NCI-H510A treated with DMSO at 0.1 percent for 48 hours (cell line): ENCODE measurements around the gene TMEM94.
"Not testable (repeated sequence)": the region's sequence is repeated elsewhere in the genome, so short reads cannot be mapped to it uniquely, and the experiment has no call there.

Experiments used
- DNase-seq: peaks from one replicate; lab custom pipeline; 2025; lab: John Stamatoyannopoulos, UW

The TMEM94 gene

DNA sequence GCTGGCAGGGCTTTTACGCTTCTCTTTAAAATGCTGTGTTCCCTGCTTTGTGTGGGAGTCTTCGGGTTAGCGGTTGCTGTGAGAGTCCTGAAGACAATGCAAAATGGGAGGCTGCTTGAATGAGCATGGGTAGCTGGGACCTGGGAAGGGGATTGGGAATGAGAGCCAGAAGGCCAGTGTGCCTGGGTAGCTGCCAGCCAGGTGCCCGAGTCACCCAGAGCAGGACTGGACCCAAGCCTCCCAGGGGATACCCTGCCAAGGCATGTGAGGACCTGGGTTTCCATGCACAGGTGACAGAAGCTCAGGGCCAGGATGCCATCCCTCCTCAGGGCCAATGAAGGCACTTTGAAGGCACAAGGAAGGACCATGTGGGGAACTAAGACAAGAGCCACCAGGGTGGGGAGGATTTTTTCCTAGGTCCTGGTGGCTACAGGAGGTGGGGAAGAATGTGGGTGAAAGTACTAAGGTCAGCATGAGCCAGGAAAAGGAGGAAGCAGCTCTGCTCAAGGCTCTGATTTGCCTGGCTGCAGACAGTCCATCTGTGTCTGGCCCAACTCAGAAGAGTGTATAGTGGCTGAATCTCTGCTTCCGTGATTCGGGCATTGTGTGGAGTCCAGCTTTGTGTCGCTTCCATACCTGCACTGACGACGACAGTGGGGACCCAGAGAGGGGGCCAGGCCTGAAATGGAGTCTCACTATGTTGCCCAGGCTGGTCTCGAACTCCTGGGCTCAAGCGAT is 20.5 kb downstream of the TMEM94 start:
- DNase-seq: no peak

DNA sequence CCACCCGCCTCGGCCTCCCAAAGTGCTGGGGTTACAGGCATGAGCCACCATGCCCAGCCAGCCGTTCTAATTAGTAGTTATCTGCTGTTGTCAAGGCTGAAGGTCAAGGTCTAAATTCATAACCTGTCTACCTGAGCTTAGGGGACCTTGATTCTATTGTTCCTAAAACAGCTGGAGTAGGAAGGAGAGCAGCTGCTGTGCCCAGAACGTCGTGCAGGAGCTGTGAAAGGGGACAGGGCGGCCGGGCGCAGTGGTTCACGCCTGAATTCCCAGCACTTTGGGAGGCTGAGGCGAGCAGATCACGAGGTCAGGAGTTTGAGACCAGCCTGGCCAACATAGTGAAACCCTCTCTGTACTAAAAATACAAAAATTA is 21.0 kb downstream of the TMEM94 start:
- not testable (repeated sequence) for DNase-seq

DNA sequence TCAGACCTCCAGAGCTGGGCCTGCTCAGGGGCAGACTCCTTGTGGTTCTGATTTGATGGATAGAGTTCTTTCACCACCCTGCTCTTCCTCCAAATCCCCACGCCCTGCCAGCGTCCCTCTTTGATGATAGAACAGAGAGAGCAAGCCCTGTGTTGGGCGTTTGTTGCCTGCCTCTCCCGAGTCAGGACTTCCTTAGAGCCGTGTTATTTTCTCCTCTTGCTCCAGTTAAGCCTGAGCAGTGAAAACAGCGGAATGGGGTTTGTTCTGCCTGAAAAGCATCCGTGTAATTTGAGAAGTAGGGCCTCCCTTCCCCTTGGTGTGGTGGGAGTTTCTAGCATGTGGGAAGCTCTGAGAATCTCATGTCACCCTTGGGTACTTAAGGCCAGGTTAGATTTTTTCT is 22.1 kb downstream of the TMEM94 start:
- DNase-seq: no peak

DNA sequence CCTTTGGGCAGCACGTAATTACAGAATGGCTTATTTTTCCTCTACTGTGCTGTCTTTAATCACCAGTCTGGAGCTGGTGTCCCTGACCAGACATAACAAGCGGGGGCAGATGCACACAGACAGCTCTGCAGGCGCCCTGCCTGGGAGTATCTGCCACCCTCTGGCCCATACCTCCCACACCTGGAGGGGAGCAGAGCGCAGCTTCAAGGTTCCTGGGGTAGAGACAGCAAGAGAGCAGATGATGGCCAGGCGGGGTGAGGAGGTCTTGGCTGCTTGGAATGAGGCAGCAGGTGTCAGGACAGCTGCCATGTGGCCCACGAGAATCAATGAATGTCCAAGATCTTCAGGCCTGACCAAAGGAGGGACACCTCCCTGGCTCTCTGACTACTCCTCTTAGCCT is 23.8 kb downstream of the TMEM94 start:
- DNase-seq: no peak

DNA sequence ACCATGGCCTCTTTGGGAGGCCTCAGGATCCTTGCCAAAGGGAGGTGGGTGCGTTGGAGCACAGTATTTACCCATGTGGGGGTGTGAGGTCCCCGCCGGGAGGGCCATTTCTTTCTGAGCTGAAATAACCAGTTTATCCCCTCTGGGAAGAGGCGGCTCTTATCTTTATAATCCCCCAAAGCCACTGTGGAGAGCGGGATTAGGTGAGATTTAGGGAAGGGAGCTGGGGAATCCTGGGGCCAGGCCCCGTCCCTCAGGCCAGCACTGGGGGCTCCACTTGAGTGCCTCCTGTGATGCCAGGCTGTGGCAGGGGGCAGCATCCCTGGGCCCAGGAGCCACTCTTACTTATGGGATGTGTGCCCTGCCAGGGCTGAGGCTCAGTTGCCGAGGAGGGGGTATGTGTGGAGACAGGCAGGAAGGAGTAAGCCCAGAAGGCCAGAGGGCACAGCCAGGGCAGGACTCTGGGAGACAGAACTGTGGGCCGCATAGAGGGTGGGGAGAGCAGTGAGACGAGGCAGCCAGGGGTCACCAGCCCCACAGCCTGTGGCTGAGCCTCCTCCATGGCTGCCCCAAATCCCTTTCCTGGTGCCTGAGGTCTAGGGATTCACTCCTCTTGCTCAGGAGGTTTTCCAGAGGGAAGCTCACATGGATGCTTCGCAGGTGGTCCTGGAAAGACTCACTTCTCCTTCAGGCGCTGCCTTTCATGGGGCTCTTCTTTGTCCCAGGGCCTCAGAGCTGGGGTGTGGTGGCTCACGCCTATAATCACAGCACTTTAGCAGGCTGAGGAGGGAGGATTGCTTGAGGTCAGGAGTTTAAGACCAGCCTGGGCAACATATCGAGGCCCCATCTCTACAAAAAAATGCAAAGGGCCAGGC is 25.0 kb downstream of the TMEM94 start:
- DNase-seq: no peak

DNA sequence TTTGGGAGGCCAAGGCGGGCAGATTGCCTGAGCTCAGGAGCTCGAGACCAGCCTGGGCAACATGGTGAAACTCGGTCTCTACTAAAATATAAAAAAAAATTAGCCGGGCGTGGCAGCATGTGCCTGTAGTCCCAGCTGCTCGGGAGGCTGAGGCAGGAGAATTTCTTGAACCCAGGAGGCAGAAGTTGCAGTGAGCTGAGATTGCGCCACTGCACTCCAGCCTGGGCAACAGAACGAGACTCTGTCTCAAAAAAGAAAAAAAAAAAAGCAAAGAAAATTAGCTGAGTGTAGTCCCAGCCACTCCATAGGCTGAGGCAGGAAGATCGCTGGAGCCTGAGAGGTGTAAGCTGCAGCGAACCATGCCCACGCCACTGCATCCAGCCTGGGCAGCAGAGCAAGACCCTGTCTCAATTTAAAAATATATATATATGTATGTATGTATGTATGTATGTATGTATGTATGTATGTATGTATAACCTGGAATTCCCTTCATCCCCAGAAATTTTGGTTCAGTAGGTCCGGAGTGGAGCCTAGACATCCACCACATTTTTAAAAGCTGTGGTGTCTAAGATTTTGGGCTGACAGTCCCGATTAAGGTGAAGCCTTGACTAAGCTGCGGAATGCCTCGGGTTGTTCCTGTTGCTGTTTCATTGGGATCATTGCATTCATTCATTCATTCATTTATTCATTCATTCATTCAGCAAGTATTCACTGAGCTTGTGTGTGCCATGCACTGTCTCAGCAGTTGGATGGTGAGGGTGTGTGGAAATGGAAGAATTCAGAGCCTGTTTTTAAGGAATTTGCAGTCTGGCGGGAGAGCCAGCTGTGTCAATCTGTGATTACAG is 25.9 kb downstream of the TMEM94 start:
- no peak for DNase-seq

DNA sequence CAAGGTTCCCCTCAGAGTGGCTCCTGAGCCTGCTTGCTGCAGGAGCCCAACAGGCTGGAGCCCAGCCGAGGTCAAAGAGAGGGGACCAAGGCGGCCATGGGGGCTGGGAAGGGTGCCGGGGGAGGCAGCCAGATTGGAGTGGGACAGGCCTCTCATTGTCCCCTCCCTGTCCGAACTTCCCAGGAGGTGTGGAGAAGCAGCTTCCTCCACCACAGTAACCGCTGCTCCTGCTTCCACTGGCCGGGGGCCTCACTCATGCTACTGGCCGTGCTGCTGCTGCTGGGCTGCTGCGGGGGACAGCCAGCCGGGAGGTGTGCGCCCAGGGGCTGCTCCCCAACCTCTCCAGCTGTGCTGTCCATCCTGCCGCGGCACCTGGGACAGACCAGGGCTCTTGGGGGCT is 29.3 kb downstream of the TMEM94 start:
- no peak for DNase-seq

DNA sequence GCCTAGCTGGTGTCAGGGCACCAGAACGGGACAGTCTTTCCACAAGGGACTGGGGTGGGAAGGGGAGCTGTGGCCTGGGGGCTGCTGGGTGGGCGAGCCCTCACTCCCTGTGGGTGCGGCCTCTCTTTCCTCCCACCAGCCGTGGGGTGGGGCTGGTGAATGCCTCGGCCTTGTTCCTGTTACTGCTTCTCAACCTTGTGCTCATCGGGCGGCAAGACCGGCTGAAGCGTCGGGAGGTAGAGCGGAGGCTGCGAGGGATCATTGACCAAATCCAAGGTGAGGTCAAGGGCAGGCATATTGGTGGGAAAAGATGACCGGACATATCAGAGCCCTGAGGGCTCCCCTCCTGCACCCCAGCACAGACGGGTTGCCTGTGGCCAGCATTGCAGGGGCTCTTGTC is 29.7 kb downstream of the TMEM94 start:
- DNase-seq: no peak

DNA sequence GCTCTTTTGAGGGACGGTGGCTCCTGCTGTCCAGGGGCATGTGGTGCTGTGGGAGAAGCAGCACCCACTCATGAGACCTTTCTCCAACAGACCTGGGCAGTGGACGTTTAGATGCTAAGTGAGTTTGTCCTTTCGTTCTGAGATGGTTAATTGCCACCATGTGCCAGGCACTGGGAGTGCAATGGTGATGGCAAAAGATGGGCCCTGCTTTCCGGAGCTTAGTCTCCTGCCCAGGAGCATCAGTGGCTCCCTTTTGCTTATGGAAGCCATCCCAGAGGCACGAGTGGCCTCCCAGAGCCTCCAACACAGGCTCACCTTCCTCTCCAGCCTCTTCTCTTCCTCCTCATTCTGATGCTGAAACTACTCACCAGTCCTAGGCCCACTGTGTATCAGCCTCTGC is 30.5 kb downstream of the TMEM94 start:
- no peak for DNase-seq

DNA sequence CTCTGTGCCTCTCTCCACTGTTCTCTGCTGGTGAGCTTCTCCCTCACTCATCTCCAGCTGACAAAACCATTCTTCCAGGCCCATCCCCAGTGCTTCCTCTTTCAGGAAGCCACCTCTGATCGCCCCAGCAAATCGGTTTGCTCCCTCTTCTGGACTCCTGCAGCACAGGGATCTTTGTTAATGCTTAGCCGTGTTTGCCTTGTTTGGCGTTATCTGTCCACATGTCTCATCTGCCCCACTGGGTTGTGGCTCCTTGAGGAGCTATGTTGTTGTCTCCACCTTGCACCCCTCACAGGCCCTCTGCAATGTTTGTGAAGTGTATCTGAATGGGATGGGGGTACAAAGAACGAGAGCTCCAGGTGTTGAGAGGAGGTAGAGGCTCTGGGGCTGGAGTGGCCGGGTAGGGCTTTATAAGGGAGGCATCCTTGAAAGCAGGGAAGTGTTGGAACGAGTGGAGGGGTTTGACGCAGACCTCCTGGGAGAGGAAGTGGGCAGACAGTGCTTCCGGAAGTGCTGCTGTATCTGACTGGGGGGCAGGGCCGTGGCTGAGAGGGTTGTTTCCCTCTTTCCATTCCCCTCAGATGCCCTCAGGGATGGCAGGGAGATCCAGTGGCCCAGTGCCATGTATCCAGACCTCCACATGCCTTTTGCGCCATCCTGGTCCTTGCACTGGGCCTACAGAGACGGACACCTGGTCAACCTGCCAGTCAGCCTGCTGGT is 31.1 kb downstream of the TMEM94 start:
- DNase-seq: no peak

DNA sequence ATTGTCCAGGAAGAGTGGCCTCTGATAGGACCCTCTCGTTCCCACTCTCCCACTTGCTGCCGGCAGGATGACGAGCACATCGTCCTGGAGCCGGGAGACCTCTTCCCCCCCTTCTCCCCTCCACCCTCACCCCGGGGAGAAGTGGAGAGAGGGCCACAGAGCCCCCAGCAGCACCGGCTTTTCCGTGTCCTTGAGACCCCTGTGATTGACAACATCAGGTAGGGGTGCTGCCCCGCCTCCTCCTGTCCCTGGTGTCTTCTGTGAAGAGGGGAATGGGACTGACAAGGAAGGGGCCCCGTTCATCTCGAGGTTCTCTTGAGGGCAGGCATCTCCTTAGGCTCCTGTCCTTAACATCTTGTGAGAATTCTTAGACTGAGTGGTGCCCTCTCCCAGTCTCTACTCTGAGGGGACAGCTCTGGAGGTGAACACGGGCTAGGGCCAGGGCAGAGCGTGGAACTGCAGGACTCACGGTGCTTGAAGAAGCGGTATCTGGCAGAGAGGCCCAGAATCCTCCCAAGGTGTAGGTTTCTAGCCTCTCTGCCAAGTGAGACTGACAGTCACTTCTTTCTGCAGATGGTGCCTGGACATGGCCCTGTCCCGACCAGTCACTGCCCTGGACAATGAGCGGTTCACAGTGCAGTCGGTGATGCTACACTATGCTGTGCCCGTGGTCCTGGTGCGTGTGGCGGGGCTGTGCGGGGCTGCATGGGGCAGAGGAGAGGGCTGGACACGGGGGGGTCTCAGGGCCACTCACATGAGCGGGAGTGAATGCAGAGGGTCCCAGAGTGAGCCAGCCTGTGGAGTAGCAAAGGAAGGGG is 32.5 kb downstream of the TMEM94 start:
- no peak for DNase-seq

DNA sequence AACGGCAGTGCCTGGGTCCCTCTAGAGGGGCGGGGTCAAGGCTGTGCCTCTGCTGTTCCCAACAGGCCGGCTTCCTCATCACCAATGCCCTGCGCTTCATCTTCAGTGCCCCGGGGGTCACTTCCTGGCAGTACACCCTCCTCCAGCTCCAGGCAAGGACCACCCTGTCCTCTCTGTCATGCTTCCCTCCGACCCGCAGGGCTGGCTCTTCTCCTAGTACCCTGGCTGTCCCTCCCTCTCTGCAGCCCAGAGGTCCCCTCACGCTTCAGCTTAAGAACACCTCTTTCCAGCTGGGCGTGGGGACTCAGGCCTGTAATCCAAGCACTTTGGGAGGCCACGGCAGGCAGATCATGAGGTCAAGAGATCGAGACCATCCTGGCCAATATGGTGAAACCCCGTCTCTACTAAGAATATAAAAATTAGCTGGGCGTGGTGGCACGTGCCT is 33.1 kb downstream of the TMEM94 start:
- no peak for DNase-seq

DNA sequence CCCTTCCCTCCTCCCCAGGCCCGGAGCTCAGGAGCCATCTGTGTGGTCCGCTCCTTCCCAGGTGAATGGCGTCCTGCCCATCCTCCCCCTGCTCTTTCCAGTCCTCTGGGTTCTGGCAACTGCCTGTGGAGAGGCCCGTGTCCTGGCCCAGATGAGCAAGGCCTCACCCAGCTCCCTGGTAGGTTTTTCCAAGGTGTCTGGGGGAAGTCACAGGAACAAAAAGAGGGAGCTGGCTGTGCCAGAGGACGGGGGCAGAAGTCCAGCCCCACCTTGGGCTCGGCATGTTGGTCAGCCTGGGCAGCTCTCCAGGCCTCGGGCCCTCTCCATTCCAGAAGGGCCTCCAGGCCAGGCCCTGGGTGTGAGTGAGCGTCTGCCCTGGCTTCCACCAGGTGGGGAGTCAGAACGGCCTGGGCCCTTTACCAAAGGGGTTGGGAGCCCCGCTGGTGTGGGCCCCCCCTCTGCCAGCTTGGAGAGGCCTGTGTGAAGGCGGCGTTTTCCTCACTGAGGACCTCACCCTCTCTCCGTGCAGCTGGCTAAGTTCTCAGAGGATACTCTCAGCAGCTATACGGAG is 33.8 kb downstream of the TMEM94 start:
- no peak for DNase-seq

DNA sequence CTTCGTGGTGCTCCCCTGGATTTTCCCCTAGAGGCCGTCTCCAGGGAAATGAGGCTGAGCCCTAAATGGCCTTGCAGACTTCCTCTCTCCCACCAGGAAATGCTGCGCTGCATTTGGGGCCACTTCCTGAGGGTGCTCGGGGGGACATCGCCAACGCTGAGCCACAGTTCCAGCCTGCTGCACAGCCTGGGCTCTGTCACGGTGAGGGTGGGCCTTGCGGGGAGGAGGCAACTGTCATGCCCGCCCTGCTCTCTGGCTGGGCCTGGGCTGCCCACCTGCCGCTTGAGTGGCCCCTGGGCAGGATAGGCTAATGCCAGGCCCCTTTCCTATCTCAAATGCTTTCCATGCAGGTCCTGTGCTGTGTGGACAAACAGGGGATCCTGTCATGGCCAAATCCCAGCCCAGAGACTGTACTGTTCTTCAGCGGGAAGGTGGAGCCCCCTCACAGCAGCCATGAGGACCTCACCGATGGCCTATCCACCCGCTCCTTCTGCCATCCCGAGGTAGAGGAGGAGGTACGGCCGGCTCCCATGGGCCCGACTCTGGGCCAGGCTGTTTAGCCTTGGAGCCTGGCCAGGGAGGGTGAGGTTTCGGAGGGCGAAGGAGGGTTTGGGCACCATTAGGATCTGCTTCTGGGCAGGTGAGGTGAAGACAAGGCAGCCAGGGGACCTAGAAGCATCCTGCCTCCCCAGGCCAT is 34.7 kb downstream of the TMEM94 start:
- DNase-seq: no peak

DNA sequence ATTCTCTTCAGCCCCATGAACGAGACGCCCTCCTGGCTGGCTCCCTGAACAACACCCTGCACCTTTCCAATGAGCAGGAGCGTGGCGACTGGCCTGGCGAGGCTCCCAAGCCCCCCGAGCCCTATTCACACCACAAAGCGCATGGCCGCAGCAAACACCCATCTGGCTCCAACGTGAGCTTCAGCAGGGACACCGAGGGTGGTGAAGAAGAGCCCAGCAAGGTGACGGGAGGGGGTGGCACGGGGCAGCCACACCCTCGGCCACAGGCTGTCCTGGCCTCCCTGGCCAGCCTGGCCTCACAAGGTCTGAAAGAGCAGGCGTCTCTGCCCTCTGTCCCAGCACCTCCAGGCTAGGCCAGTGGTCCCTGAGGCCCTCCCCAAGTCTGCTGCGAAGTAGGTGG is 35.2 kb downstream of the TMEM94 start:
- DNase-seq: no peak

DNA sequence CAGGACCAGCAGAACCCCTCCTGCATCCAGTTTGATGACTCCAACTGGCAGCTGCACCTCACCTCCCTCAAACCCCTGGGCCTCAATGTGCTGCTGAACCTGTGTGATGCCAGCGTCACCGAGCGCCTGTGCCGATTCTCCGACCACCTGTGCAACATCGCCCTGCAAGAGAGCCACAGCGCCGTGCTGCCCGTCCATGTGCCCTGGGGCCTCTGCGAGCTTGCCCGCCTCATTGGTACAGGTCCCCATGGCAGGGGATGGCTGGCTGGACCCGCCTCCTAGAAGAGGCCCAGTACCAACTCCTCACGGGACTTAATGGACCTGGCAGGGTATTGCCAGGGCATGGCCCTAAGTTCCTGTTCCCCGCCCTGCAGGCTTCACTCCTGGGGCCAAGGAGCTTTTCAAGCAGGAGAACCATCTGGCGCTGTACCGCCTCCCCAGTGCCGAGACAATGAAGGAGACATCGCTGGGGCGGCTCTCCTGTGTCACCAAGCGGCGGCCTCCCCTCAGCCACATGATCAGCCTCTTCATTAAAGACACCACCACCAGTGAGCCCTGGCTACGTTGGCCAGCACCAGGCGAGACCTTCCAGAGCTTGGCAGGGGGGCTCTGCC is 36.2 kb downstream of the TMEM94 start:
- no peak for DNase-seq

DNA sequence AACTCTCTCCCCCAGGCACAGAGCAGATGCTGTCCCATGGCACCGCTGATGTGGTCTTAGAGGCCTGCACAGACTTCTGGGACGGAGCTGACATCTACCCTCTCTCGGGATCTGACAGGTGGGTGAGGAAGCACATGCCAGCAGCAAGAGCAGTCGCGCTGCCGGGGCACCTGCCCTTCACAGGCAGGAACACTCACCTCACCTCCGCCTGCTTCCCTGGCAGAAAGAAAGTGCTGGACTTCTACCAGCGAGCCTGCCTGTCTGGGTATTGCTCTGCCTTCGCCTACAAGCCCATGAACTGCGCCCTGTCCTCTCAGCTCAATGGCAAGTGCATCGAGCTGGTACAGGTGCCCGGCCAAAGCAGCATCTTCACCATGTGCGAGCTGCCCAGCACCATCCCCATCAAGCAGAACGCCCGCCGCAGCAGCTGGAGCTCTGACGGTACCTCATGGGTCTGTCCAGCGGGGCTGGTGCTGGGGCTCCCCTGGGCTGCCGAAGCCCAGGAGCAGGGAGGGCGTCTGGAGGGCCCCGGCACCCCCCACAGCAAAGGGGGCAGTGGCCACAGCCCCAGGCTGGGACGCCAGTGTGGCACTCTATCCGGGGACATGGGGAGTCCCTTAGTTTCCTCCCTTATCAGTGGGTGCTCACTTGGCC is 37.2 kb downstream of the TMEM94 start:
- DNase-seq: no peak

DNA sequence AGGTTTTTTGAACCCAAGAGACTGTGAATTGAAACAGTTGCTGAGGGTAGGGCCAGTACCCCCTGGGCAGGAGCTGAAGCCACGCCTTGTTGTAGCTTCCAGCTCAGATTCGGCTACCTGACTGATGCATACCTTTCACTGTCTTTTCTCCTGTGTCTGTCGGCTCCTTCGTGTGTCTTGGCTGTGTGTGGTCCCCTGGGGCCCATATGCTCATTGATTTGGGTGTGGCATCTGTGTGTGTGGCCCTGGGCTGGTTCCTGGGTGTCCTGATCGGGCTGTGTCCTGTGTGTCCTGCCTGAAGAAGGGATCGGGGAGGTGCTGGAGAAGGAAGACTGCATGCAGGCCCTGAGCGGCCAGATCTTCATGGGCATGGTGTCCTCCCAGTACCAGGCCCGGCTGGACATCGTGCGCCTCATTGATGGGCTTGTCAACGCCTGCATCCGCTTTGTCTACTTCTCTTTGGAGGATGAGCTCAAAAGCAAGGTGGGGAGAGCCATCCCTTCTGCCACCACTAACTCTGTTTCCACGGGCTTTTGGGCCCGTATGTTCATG is 38.0 kb downstream of the TMEM94 start:
- no peak for DNase-seq

DNA sequence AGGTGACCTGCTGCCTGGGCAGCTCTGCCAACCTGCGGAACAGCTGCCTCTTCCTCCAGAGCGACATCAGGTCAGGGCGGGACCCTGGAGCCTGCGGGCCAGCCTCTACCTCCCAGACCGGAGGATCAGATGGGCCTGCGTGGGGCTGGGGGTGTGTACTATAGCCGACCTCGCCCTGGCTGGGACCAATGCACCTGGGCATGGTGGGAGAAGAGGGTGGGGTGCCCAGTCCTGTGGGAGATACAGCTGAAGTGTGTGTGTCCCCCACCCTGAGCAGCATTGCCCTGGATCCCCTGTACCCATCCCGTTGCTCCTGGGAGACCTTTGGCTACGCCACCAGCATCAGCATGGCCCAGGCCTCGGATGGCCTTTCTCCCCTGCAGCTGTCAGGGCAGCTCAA is 39.6 kb downstream of the TMEM94 start:
- DNase-seq: no peak
